Vagina (tissue), 2 donors: ENCODE data around the gene EMX1. TPM values are rescaled to one million over a fixed set of nuclear protein-coding genes. Genes with fewer than 3 reads are reported as not detected.

Experiments
- DNase-seq, 2 donors: peaks; one replicate each; pipeline ENCODE4 v3.0.0-alpha.2; 2017; ENCODE audit errors: extremely low spot score in 2 of 2
- H3K27ac ChIP-seq: fragments of 200-600 bp; sonication (generic); one replicate; pipeline ENCODE4 v1.5.1; 2019
- H3K27me3 ChIP-seq: fragments of 200-600 bp; sonication (generic); one replicate; pipeline ENCODE4 v1.5.1; 2019
- H3K36me3 ChIP-seq, 2 donors: fragments of 200-600 bp; sonication (generic); one replicate each; pipeline ENCODE4 v1.5.1; 2017 to 2019
- H3K4me1 ChIP-seq: fragments of 200-600 bp; sonication (generic); one replicate; pipeline ENCODE4 v1.5.1; 2019
- H3K4me3 ChIP-seq, 2 donors: fragments of 200-600 bp; sonication (generic); 1 replicate in 1 of 2; 2 replicates in 1 of 2; pipeline ENCODE4 v1.5.1; 2016 to 2019
- H3K9me3 ChIP-seq: fragments of 200-600 bp; sonication (generic); one replicate; pipeline ENCODE4 v1.5.1; 2019
- CTCF ChIP-seq, 3 experiments: fragments of 450-650 bp in 2 of 3; fragments of 200-600 bp in 1 of 3; sonication (generic) in 1 of 3; IDR thresholded peaks; one replicate each; pipeline ENCODE4 v1.5.1; 2017 to 2019; ENCODE audit warnings: antibody characterized with exemption in 3 of 3, mild to moderate bottlenecking in 2 of 3, moderate library complexity in 2 of 3
- POLR2A ChIP-seq, 2 donors: fragments of 450-650 bp; IDR thresholded peaks; one replicate each; pipeline ENCODE4 v1.6.1; 2017; ENCODE audit warnings: antibody characterized with exemption in 2 of 2, mild to moderate bottlenecking in 2 of 2, moderate library complexity in 2 of 2
- POLR2AphosphoS5 ChIP-seq, 2 donors: sonication (generic); formaldehyde crosslinking; IDR thresholded peaks; one replicate each; pipeline ENCODE4 v1.9.0; 2017; ENCODE audit warnings: antibody characterized with exemption in 2 of 2, mild to moderate bottlenecking in 2 of 2, low read depth in 1 of 2; ENCODE audit not compliant: insufficient read depth in 1 of 2
- intact Hi-C: fragments of 100-400 bp; cut with DNase I; formaldehyde crosslinking; loops from one replicate; pipeline ENCODE4 v1.15.1; 2023
- total RNA-seq: library from RNA; depleted of rRNA; stranded (reverse); fragments of >200 nt; gene quantifications from one replicate; pipeline ENCODE4 v1.2.3, GENCODE V29; 2016

The EMX1 gene
- total RNA-seq, 1 donor from 2014 or later: not detected

DNA sequence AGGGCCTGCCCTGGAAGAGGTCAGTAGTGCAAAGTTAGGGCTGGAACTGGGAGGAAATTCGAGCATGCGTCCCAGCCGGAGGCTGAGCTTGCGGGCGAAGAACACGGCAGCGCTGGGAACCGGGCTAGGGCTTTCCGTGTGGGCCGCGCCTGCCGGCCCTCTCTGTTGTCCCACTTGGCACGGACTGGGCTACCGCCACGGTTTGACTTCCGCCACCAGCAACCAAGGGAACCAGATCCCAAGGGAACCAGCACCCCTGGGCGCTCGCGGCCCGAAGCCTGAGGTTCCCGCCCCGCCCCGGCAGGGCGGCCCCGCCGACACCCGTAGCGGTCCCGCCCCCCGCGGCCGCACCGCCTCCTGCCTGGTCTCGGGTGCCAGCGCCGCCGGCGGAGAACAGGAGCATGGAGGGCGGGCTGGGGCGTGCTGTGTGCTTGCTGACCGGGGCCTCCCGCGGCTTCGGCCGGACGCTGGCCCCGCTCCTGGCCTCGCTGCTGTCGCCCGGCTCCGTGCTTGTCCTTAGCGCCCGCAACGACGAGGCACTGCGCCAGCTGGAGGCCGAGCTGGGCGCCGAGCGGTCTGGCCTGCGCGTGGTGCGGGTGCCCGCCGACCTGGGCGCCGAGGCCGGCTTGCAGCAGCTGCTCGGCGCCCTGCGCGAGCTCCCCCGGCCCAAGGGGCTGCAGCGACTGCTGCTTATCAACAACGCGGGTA is 30.1 kb upstream of the EMX1 start, which contains the start of gene SPR:
Gene SPR (plus strand): TSS at position 377 of the 708 bp plus-strand sequence. CDS start 25 bp downstream, at position 402.
- DNase-seq: no peak
- H3K4me3 ChIP-seq: peak within 1 kb of the TSS; percentile 72 to 78
- no peaks in the 10 kb centered on the region for H3K36me3 ChIP-seq
- peaks cover 22% of the 10 kb centered on the region for H3K4me1 ChIP-seq
- intact Hi-C loops: no loop called here
- H3K27ac ChIP-seq: peak within 1 kb of the TSS; percentile 94
- TF ChIP-seq POLR2AphosphoS5 (IDR thresholded peaks at IDR 0.05; ENCODE audit: insufficient read depth in 1 of 2, low read depth in 1 of 2) (no peak), POLR2A (IDR thresholded peaks at IDR 0.05) (no peak), CTCF (IDR thresholded peaks at IDR 0.05) (no peak)
- H3K27me3 ChIP-seq: no peaks in the 10 kb centered on the region
- no peaks in the 10 kb centered on the region for H3K9me3 ChIP-seq

DNA sequence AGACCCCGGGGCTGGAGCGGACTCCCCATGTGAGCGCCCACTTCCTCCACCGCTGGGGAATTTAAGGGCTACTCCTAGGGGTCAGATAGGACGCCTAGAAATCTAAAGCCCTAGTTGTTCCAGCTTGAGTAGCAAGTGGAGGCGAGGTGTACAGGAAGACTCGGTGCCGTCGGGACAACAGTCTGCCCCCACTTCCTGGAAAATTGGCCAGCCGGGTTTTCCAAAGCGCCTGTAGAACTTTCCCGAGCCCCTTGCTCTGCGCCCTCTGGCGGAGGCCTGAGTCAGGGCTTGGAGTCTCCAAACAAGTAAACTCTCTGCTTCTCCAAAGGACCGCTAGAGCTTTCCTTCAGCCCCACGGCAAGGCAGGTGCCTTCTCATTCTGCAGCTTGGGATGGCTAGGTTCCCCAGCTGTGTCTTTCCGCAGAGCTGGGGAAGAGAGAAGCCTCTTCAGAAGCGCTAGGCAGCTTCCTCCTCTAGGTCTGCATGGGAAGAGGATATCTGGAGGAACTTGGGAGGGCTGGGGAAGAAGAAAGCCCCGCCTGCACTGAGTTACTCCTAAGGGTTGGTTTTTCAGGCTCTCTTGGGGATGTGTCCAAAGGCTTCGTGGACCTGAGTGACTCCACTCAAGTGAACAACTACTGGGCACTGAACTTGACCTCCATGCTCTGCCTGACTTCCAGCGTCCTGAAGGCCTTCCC is 29.4 kb upstream of the EMX1 start:
- Histone ChIP-seq H3K36me3 (no peaks in the 10 kb centered on the region), H3K27ac (peak overlapping the region; percentile 94), H3K4me1 (peaks cover 22% of the 10 kb centered on the region), H3K27me3 (no peaks in the 10 kb centered on the region), H3K9me3 (no peaks in the 10 kb centered on the region), H3K4me3 (peak overlapping the region; percentile 72 to 78)
- peak; percentile 36 to 43 for TF ChIP-seq POLR2AphosphoS5 (IDR thresholded peaks at IDR 0.05; ENCODE audit: insufficient read depth in 1 of 2, low read depth in 1 of 2)
- TF ChIP-seq CTCF (IDR thresholded peaks at IDR 0.05): peak; percentile 30 to 86 (median 71)
- no peak for TF ChIP-seq POLR2A (IDR thresholded peaks at IDR 0.05)
- DNase-seq: peak in 1 of 2 donors; percentile 95
- intact Hi-C loops: no loop called here

- Histone ChIP-seq H3K4me3 (peak overlapping the region; percentile 72 to 78), H3K27me3 (no peaks in the 10 kb centered on the region), H3K9me3 (no peaks in the 10 kb centered on the region), H3K27ac (peak overlapping the region; percentile 94), H3K4me1 (peaks cover 22% of the 10 kb centered on the region), H3K36me3 (no peaks in the 10 kb centered on the region)
- no peak for DNase-seq
- no peak for TF ChIP-seq POLR2A (IDR thresholded peaks at IDR 0.05)
- TF ChIP-seq POLR2AphosphoS5 (IDR thresholded peaks at IDR 0.05; ENCODE audit: insufficient read depth in 1 of 2, low read depth in 1 of 2): no peak
- TF ChIP-seq CTCF (IDR thresholded peaks at IDR 0.05): no peak
- intact Hi-C loops: no loop called here
Observed at GRCh38 chr2:72888438-72889202, 28.7 kb upstream of the EMX1 start.

GRCh38 chr2:72889991-72890390 is 27.3 kb upstream of the EMX1 start:
- Histone ChIP-seq H3K36me3 (no peaks in the 10 kb centered on the region), H3K9me3 (no peaks in the 10 kb centered on the region), H3K27me3 (no peaks in the 10 kb centered on the region), H3K4me1 (peaks cover 22% of the 10 kb centered on the region), H3K27ac (no peak overlapping the region), H3K4me3 (no peak overlapping the region)
- intact Hi-C loops: loop anchor here (5.0 kb wide), 1 partner anchor 267 kb away; no protein-coding TSS in a partner anchor
- TF ChIP-seq POLR2A (IDR thresholded peaks at IDR 0.05) (no peak), POLR2AphosphoS5 (IDR thresholded peaks at IDR 0.05; ENCODE audit: insufficient read depth in 1 of 2, low read depth in 1 of 2) (no peak), CTCF (IDR thresholded peaks at IDR 0.05) (no peak)
- no peak for DNase-seq
